ENCODE data around the gene HORMAD2.
A peak's percentile ranks its signal among the peaks of the same experiment; 100 is the strongest.
"Not testable (repeated sequence)": the region's sequence is repeated elsewhere in the genome, so short reads cannot be mapped to it uniquely, and the experiment has no call there.

The HORMAD2 gene

GRCh38 chr22:30210235-30210909, 130.1 kb downstream of the HORMAD2 start:
- no peak for DNase-seq (ENCODE audit: low spot score)

GRCh38 chr22:30211124-30211820, 131.0 kb downstream of the HORMAD2 start:
- DNase-seq (ENCODE audit: low spot score): no peak

- DNase-seq (ENCODE audit: low spot score): no peak
Observed at GRCh38 chr22:30212363-30212995, 132.2 kb downstream of the HORMAD2 start.

- DNase-seq (ENCODE audit: low spot score): no peak
Observed at GRCh38 chr22:30212996-30213441, 132.8 kb downstream of the HORMAD2 start.

- DNase-seq (ENCODE audit: low spot score): no peak
Observed at GRCh38 chr22:30214703-30215407, 134.6 kb downstream of the HORMAD2 start.

- not testable (repeated sequence) for DNase-seq (ENCODE audit: low spot score)
Observed at GRCh38 chr22:30216272-30216671, 136.0 kb downstream of the HORMAD2 start.

DNA sequence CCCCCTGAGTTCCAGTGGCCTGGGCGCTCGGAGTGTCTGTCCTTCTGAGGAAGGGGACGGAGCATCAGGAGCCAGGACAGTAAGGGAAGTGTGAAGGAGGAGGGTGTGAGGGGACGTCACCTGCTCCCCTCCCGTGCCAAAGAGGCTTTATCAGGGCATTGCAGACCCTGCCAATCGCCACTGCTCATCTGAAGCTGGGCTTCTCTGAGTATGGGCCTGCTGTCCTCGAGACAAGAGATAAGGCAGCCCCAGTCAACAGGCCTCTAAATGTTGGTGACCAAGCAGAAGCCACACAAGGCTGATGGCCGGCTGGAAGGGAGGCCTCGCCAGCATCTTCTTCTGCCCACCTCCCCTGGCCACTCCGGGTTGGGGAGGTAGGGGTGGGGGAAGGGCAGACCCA, 136.4 kb downstream of the HORMAD2 start:
- no peak for DNase-seq (ENCODE audit: low spot score)

GRCh38 chr22:30217698-30218560, 137.7 kb downstream of the HORMAD2 start:
- no peak for DNase-seq (ENCODE audit: low spot score)

DNA sequence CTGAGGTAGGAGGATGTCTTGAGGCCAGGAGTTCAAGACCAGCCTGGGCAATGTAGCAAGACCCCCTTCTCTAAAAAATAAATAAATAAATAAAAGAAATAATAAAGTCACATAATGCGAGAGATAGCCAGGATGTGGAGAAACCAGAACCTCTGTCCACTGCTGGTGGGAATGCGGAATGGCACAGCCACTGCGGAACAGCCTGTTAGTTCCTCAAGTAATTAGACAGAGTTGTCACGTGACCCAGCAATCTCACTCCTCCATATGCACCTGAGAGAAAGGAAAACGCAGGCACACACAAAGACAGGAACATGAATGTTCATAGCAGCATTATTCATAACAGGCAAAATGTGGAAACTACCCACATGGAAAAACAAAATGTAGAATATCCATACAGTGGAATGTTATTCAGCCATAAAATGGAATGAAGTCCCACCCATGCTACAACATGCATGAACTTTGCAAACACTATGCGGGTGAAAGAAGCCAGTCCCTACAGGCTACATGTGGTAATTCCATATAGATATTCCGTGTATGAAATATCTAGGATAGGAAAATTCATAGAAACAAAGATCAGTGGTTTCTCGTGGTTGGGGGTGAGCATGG, 138.9 kb downstream of the HORMAD2 start:
- DNase-seq (ENCODE audit: low spot score): no peak

DNA sequence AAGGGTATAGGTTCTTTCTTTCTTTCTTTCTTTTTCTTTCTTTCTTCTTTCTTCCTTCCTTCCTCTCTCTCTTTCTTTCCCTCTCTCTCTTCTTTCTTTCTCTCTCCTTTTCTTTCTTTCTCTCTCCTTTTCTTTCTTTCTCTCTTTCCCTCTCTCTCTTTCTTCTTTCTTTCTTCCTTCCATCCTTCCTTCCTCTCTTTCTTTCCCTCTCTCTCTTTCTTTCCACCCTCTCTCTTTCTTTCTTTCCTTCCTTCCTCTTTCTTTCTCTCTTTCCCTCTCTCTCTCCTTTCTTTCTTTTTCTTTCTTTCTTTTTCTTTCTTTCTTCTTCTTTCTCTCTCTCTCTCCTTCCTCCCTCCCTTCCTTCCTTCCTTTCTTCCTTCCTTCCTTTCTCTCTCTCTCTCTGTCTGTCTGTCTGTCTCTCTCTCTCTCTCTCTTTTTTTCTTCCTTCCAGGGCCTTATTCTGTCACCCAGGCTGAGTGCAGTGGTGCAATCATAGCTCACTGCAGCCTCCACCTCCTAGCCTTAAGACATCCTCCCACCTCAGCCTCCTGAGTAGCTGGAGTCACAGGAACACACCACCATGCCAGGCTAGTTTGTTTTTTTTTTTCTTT, 139.5 kb downstream of the HORMAD2 start:
- no peak for DNase-seq (ENCODE audit: low spot score)

DNA sequence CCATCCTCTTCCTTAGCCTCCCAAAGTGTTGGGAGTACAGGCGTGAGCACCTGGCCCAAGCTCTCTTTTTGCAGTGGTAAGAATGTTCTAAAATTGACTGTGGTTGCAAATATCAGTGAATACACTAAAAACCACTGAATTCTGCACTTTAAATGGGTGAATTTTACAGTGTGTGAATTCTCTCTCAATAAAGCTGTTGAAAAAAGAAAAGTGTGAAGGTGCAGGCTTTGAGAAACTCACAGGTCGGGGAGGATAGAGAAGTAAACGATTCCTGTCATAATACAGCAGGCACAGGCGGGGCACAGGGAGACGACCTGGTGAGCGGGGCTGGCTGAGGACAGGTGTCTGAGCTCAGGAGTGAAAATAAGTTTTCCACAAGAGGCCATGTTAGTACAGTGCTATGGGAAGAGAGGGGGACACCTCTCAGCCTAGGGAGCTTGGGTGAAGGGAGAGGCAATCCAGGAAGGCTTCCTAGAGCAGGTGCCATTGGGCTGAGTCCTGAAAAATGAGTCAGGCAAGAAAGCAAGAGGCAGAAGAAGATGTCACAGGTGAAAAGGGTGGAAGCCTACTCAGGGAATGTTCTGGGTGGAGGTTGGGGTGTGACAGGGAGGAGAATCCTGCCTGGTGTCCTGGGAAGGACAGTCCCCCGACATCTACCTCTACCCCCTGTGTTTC, 140.2 kb downstream of the HORMAD2 start:
- no peak for DNase-seq (ENCODE audit: low spot score)

GRCh38 chr22:30221121-30221992, 141.1 kb downstream of the HORMAD2 start:
- DNase-seq (ENCODE audit: low spot score): peak; percentile 63

GRCh38 chr22:30222321-30222720, 142.1 kb downstream of the HORMAD2 start:
- no peak for DNase-seq (ENCODE audit: low spot score)

DNA sequence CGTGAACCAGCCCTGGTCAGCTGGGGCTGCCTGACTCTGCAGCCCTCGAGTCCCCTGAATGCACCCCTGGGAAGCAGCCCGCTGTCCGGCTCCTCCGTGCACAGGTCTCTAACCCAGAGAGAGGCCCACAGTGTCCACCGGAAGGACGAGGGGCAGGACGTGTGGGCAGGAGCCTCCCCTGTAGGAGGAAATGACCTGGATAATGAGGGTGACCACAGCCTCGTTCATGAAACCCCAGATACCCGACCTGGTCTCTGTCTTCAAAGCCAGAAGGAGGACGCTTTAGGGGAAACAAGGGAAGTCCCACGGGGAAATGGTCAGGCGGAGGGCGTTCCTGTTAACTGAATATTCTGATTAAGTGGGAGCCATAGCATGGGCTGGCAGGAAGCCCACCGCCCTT, 143.0 kb downstream of the HORMAD2 start:
- DNase-seq (ENCODE audit: low spot score): no peak

- no peak for DNase-seq (ENCODE audit: low spot score)
Observed at GRCh38 chr22:30224161-30224857, 144.0 kb downstream of the HORMAD2 start.

- no peak for DNase-seq (ENCODE audit: low spot score)
Observed at GRCh38 chr22:30225220-30225927, 145.1 kb downstream of the HORMAD2 start.

GRCh38 chr22:30226192-30226832, 146.0 kb downstream of the HORMAD2 start:
- DNase-seq (ENCODE audit: low spot score): no peak

Measured in CD4-positive, alpha-beta T cell treated with Interleukin-6 at 100 ng/mL for 8 hours (primary cell).